Measurements from ENCODE around the gene CWC15.

Gene CWC15

GRCh38 chr11:94998285-94998684, 24.9 kb upstream of the CWC15 start:
- no peak for TF ChIP-seq CTCF (IDR thresholded peaks at IDR 0.05; ENCODE audit: low read depth, low read length, missing control alignments)
- no peak overlapping the region for H3K4me3 ChIP-seq (ENCODE audit: low read depth, low read length)
- no peak for DNase-seq (ENCODE audit: low read depth)

DNA sequence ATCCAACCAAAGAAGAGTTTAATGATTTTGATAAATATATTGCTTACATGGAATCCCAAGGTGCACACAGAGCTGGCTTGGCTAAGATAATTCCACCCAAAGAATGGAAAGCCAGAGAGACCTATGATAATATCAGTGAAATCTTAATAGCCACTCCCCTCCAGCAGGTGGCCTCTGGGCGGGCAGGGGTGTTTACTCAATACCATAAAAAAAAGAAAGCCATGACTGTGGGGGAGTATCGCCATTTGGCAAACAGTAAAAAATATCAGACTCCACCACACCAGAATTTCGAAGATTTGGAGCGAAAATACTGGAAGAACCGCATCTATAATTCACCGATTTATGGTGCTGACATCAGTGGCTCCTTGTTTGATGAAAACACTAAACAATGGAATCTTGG, 24.1 kb upstream of the CWC15 start:
- H3K4me3 ChIP-seq (ENCODE audit: low read depth, low read length): no peak overlapping the region
- DNase-seq (ENCODE audit: low read depth): no peak
- TF ChIP-seq CTCF (IDR thresholded peaks at IDR 0.05; ENCODE audit: low read depth, low read length, missing control alignments): peak; percentile 13

DNA sequence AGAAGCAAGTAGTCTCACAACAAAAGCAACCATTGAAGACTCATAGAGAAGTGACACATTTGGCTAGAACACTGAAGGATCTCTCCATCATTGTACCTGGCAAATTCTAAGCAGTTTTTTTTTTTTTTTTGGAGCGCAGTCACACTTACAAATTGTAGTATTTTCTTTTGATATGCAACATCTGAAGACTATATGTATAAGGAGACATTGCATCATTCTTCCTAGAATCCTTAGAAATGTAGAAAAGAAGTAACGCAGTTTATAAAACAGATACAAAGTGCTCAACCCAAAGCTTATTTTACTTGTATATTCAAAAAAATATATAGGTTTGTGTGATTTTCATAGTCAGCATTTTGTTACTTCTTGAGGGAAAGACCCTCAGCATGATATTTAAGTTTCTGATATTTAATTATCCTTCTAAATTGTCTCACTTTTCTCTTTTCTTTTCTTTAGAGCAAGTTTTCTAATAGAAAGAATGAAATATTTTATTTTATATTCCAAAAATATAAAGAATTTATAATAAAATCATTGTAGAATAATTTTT, 20.1 kb upstream of the CWC15 start:
- H3K4me3 ChIP-seq (ENCODE audit: low read depth, low read length): no peak overlapping the region
- no peak for DNase-seq (ENCODE audit: low read depth)
- TF ChIP-seq CTCF (IDR thresholded peaks at IDR 0.05; ENCODE audit: low read depth, low read length, missing control alignments): no peak

GRCh38 chr11:94988748-94989147, 15.4 kb upstream of the CWC15 start:
- no peak for TF ChIP-seq CTCF (IDR thresholded peaks at IDR 0.05; ENCODE audit: low read depth, low read length, missing control alignments)
- no peak for DNase-seq (ENCODE audit: low read depth)
- no peak overlapping the region for H3K4me3 ChIP-seq (ENCODE audit: low read depth, low read length)

DNA sequence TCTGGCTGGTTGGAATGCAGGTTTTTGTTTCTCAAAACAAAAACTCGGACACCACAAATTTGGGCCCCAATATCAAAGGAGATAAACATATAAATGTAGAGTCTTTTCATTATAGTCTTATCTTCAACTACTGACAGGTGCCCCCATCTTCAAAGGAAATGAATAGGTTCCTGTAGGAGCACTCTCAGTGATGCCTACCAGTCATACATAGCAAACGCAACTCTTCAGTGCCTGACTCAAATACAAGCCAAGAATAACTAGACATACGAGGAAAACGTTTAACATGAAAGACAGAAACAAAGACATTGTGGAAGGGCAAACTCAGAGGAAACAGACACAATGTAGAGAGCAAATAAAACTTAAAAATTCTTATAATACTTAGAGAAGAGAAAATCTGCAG, 14.0 kb upstream of the CWC15 start:
- TF ChIP-seq CTCF (IDR thresholded peaks at IDR 0.05; ENCODE audit: low read depth, low read length, missing control alignments): no peak
- no peak for DNase-seq (ENCODE audit: low read depth)
- no peak overlapping the region for H3K4me3 ChIP-seq (ENCODE audit: low read depth, low read length)

GRCh38 chr11:94975599-94975998, 2.2 kb upstream of the CWC15 start:
- DNase-seq (ENCODE audit: low read depth): no peak
- H3K4me3 ChIP-seq (ENCODE audit: low read depth, low read length): no peak overlapping the region
- no peak for TF ChIP-seq CTCF (IDR thresholded peaks at IDR 0.05; ENCODE audit: low read depth, low read length, missing control alignments)

GRCh38 chr11:94974178-94974577, 822 bp upstream of the CWC15 start:
- no peak for DNase-seq (ENCODE audit: low read depth)
- H3K4me3 ChIP-seq (ENCODE audit: low read depth, low read length): peak overlapping the region; percentile 96
- TF ChIP-seq CTCF (IDR thresholded peaks at IDR 0.05; ENCODE audit: low read depth, low read length, missing control alignments): no peak
